SK-N-SH (cell line): ENCODE data around the gene B3GALNT2. TPM values are rescaled to one million over a fixed set of nuclear protein-coding genes. Genes with fewer than 3 reads are reported as not detected.

Experiments
- CTCF ChIA-PET: fragments of 300-600, 350-600 bp; formaldehyde crosslinking; extraction: SDS; loops from one replicate; lab custom pipeline; 2021; lab: Yijun Ruan, JAX
- POLR2A ChIA-PET: fragments of 350-600 bp; sonication (Branson Sonifier 250); formaldehyde crosslinking; extraction: SDS; loops from one replicate; lab custom pipeline; 2020; ENCODE audit warnings: antibody characterized with exemption, inconsistent platforms; lab: Yijun Ruan, JAX
- DNase-seq: peaks from one replicate; pipeline ENCODE4 v3.0.0; 2012
- H2AFZ ChIP-seq: fragments of 200-600 bp; sonication (generic); 2 replicates; pipeline ENCODE4 v1.8.1; 2016; ENCODE audit warnings: antibody characterized with exemption, mild to moderate bottlenecking, low read depth
- H3F3A ChIP-seq: fragments of 200-600 bp; sonication (generic); replicated peaks from 2 replicates; pipeline ENCODE3; 2016; ENCODE audit warnings: antibody characterized with exemption, mild to moderate bottlenecking; ENCODE audit not compliant: insufficient read depth
- H3K27ac ChIP-seq, 2 experiments: fragments of 200-500 bp in 1 of 2; fragments of 200-600 bp in 1 of 2; sonication (Bioruptor generic) in 1 of 2; sonication (generic), shearing (Covaris generic) in 1 of 2; 2 replicates each; pipeline versions ENCODE4 v1.5.1 to v1.6.1; 2014 to 2016; ENCODE audit warnings: low read depth in 2 of 2, inconsistent platforms in 1 of 2, low read length in 1 of 2, mild to moderate bottlenecking in 1 of 2, mixed read lengths in 1 of 2
- H3K27me3 ChIP-seq: fragments of 200-600 bp; sonication (generic), shearing (Covaris generic); 2 replicates; pipeline ENCODE4 v1.6.1; 2016; ENCODE audit warnings: mixed run types; ENCODE audit not compliant: insufficient read depth
- H3K36me3 ChIP-seq, 2 experiments: fragments of 200-500 bp in 1 of 2; fragments of 200-600 bp in 1 of 2; sonication (Bioruptor generic) in 1 of 2; sonication (generic) in 1 of 2; replicated peaks in 1 of 2; 2 replicates each; pipeline versions ENCODE3 to v1.5.1; 2014 to 2016; ENCODE audit warnings: low read length in 1 of 2, mild to moderate bottlenecking in 1 of 2; ENCODE audit not compliant: insufficient read depth in 2 of 2, control insufficient read depth in 1 of 2
- H3K4me1 ChIP-seq, 2 experiments: fragments of 200-500 bp in 1 of 2; fragments of 200-600 bp in 1 of 2; sonication (Bioruptor generic) in 1 of 2; sonication (generic), shearing (Covaris generic) in 1 of 2; 2 replicates each; pipeline versions ENCODE4 v1.5.1 to v1.6.1; 2014 to 2016; ENCODE audit warnings: low read depth in 1 of 2, low read length in 1 of 2, mixed run types in 1 of 2; ENCODE audit not compliant: insufficient read depth in 2 of 2, control insufficient read depth in 1 of 2
- H3K4me2 ChIP-seq: fragments of 200-600 bp; sonication (generic), shearing (Covaris generic); 2 replicates; pipeline ENCODE4 v1.6.1; 2017; ENCODE audit warnings: mixed run types
- H3K4me3 ChIP-seq, 2 experiments: fragments of 200-500 bp in 1 of 2; fragments of 200-600 bp in 1 of 2; sonication (Bioruptor generic) in 1 of 2; sonication (generic), shearing (Covaris generic) in 1 of 2; 2 replicates each; pipeline versions ENCODE4 v1.5.1 to v1.8.1; 2014 to 2016; ENCODE audit warnings: low read depth in 2 of 2, inconsistent platforms in 1 of 2, low read length in 1 of 2, mild to moderate bottlenecking in 1 of 2, mixed read lengths in 1 of 2, moderate library complexity in 1 of 2
- H3K79me2 ChIP-seq: fragments of 200-600 bp; sonication (generic); 2 replicates; pipeline ENCODE4 v1.8.1; 2017; ENCODE audit warnings: mild to moderate bottlenecking; ENCODE audit not compliant: insufficient read depth
- H3K9ac ChIP-seq: fragments of 200-600 bp; sonication (generic); 2 replicates; pipeline ENCODE4 v1.6.1; 2017; ENCODE audit warnings: mixed run types
- H3K9me2 ChIP-seq: fragments of 200-600 bp; sonication (generic); 2 replicates; pipeline ENCODE4 v1.6.1; 2017; ENCODE audit warnings: mixed run types
- H3K9me3 ChIP-seq: fragments of 200-600 bp; sonication (generic); 2 replicates; pipeline ENCODE4 v1.6.1; 2017; ENCODE audit warnings: mixed run types, mild to moderate bottlenecking, moderate library complexity
- H4K20me1 ChIP-seq: fragments of 200-600 bp; sonication (generic); 2 replicates; pipeline ENCODE4 v1.6.1; 2017; ENCODE audit warnings: mild to moderate bottlenecking, mixed run types; ENCODE audit not compliant: insufficient read depth
- CTCF ChIP-seq: fragments of 200-600 bp; sonication (generic); IDR thresholded peaks from 2 replicates; pipeline ENCODE4 v1.6.1; 2017; ENCODE audit warnings: antibody characterized with exemption, mild to moderate bottlenecking, moderate library complexity
- EP300 ChIP-seq, 2 experiments: IDR thresholded peaks; 2 replicates each; pipeline versions ENCODE4 v1.4.0 to v1.6.1; 2012; ENCODE audit warnings: borderline replicate concordance in 1 of 2, low read depth in 1 of 2, low read length in 1 of 2
- FOXM1 ChIP-seq: IDR thresholded peaks from 2 replicates; pipeline ENCODE4 v1.4.0; 2012; ENCODE audit warnings: low read depth, mild to moderate bottlenecking
- GABPA ChIP-seq: IDR thresholded peaks from 2 replicates; pipeline ENCODE4 v1.4.0; 2012; ENCODE audit warnings: low read depth, mild to moderate bottlenecking
- GATA2 ChIP-seq: sonication (generic); formaldehyde crosslinking; IDR thresholded peaks from 2 replicates; pipeline ENCODE4 v1.5.0; 2020; ENCODE audit warnings: mild to moderate bottlenecking, missing genetic modification reagents
- IRF3 ChIP-seq: fragments of 150-350 bp; IDR thresholded peaks from 2 replicates; pipeline ENCODE4 v1.6.1; 2016; ENCODE audit warnings: mild to moderate bottlenecking, low read depth, low read length
- MAX ChIP-seq: IDR thresholded peaks from 2 replicates; pipeline ENCODE4 v1.4.0; 2012; ENCODE audit warnings: low read depth
- MXI1 ChIP-seq: IDR thresholded peaks from 2 replicates; pipeline ENCODE4 v1.6.1; 2012; ENCODE audit warnings: mild to moderate bottlenecking, low read depth, low read length, improper control_type of control experiment
- NFIC ChIP-seq: IDR thresholded peaks from 2 replicates; pipeline ENCODE4 v1.4.0; 2012; ENCODE audit warnings: borderline replicate concordance
- NRF1 ChIP-seq: IDR thresholded peaks from 2 replicates; pipeline ENCODE4 v1.6.1; 2012; ENCODE audit warnings: low read depth, mild to moderate bottlenecking, low read length
- PBX3 ChIP-seq: IDR thresholded peaks from 2 replicates; pipeline ENCODE4; 2012
- RAD21 ChIP-seq: IDR thresholded peaks from 2 replicates; pipeline ENCODE4 v1.6.1; 2012; ENCODE audit warnings: mild to moderate bottlenecking, low read length
- REST ChIP-seq: IDR thresholded peaks from 2 replicates; pipeline ENCODE4 v1.6.1; 2012; ENCODE audit warnings: mild to moderate bottlenecking, low read depth, low read length, moderate library complexity
- RFX5 ChIP-seq: IDR thresholded peaks from 2 replicates; pipeline ENCODE4 v1.6.1; 2012; ENCODE audit warnings: mild to moderate bottlenecking, improper control_type of control experiment, low read length
- RXRA ChIP-seq: IDR thresholded peaks from 2 replicates; pipeline ENCODE4 v1.4.0; 2012; ENCODE audit warnings: low read depth, mild to moderate bottlenecking, borderline replicate concordance
- SIN3A ChIP-seq: IDR thresholded peaks from 2 replicates; pipeline ENCODE4 v1.6.1; 2012; ENCODE audit warnings: low read depth, mild to moderate bottlenecking, low read length, moderate library complexity, borderline replicate concordance
- SMC3 ChIP-seq: IDR thresholded peaks from 2 replicates; pipeline ENCODE4 v1.6.1; 2012; ENCODE audit warnings: low read depth, low read length, improper control_type of control experiment
- TAF1 ChIP-seq: IDR thresholded peaks from 2 replicates; pipeline ENCODE4 v1.6.1; 2012; ENCODE audit warnings: low read depth, mild to moderate bottlenecking, low read length, moderate library complexity, borderline replicate concordance
- USF1 ChIP-seq: IDR thresholded peaks from 2 replicates; pipeline ENCODE4 v1.4.0; 2012; ENCODE audit warnings: low read depth, borderline replicate concordance
- USF2 ChIP-seq: fragments of 150-350 bp; IDR thresholded peaks from 2 replicates; pipeline ENCODE4 v1.6.1; 2017; ENCODE audit warnings: antibody characterized with exemption, low read length, low read depth, borderline replicate concordance
- YY1 ChIP-seq: IDR thresholded peaks from 2 replicates; pipeline ENCODE4 v1.4.0; 2012; ENCODE audit warnings: low read depth, mild to moderate bottlenecking
- WGBS: methylation state at CpG from one replicate; pipeline ENCODE4 v1.1.6; 2017; ENCODE audit warnings: low lambda C conversion rate; 5-methylcytosine and 5-hydroxymethylcytosine counted together
- polyA plus RNA-seq, 3 experiments: library from polyadenylated mRNA; depleted of rRNA; stranded (reverse); fragments of >200 nt; gene quantifications; 2 replicates each; pipeline ENCODE4 v1.2.3, GENCODE V29; 2012

The B3GALNT2 gene
- polyA plus RNA-seq, 1 of the 3 experiments (the other 2 are of a cell fraction): 15.5 TPM

GRCh38 chr1:235504494-235505222 lies 406 bp upstream of the B3GALNT2 start:
- Histone ChIP-seq H3F3A (peaks cover 27% of the 10 kb centered on the region), H3K79me2 (peaks cover 42% of the 10 kb centered on the region), H2AFZ (peak overlapping the region; percentile 79), H3K9me2 (no peaks in the 10 kb centered on the region), H3K4me3 (peak overlapping the region; percentile 60 to 76), H3K27me3 (no peaks in the 10 kb centered on the region), H4K20me1 (peaks cover 14% of the 10 kb centered on the region), H3K36me3 (no peaks in the 10 kb centered on the region), H3K9ac (peak overlapping the region; percentile 93), H3K9me3 (no peaks in the 10 kb centered on the region), H3K4me2 (peak overlapping the region; percentile 95), H3K27ac (peak overlapping the region; percentile 97 to 98), H3K4me1 (peaks cover 5 to 13% of the 10 kb centered on the region in 2 experiments; a peak in 3 of 4 replicates)
- DNase-seq: peak; percentile 97
- ChIA-PET POLR2A (interaction anchor here (0.6 to 1.4 kb wide), 5 partner anchors 11 to 376 kb away, joined by 3 to 5 read pairs (median 3); partner anchors contain the start of gene TOMM20), CTCF (interaction anchor here (0.5 to 2.8 kb wide), 37 partner anchors 9 to 470 kb away, joined by 3 to 13 read pairs (median 3); no protein-coding TSS in a partner anchor)
- 0% methylated on average over 33 of the region's 61 CpGs for WGBS
- TF ChIP-seq NFIC: no peak
- no peak for TF ChIP-seq YY1
- TF ChIP-seq USF1: peak; percentile 22; the same call in 1 of the 2 replicates
- TF ChIP-seq NRF1: peak; percentile 91
- TF ChIP-seq CTCF: peak; percentile 75
- peak; percentile 94 for TF ChIP-seq MAX
- peak; percentile 42 for TF ChIP-seq RAD21
- peak; percentile 22; the same call in 1 of the 2 replicates for TF ChIP-seq USF2
- TF ChIP-seq TAF1: peak; percentile 47; the same call in 1 of the 2 replicates
- peak; percentile 50 for TF ChIP-seq GABPA
- TF ChIP-seq RXRA: no peak
- TF ChIP-seq REST: no peak
- TF ChIP-seq SMC3: peak; percentile 36; the same call in 1 of the 2 replicates
- TF ChIP-seq EP300 (IDR thresholded peaks at IDR 0.05; ENCODE audit: borderline replicate concordance in 1 of 2, low read depth in 1 of 2, low read length in 1 of 2): 0 out of 4 replicates have a peak, but pooled peaks have one; percentile 17
- no peak for TF ChIP-seq GATA2 (CRISPR knock-in tag)
- peak; percentile 95 for TF ChIP-seq MXI1
- TF ChIP-seq PBX3: peak; percentile 61; the same call in 1 of the 2 replicates
- no peak for TF ChIP-seq RFX5
- 0 out of 2 replicates have a peak, but pooled peaks have one; percentile 54 for TF ChIP-seq SIN3A
- TF ChIP-seq FOXM1: no peak
- TF ChIP-seq IRF3: no peak
